HL-60 (cell line): ENCODE data around the gene FUT8.

Source experiments
- DNase-seq, 2 experiments: peaks; one replicate each; pipeline ENCODE4 v3.0.0-alpha.2; 2010 to 2020; ENCODE audit warnings: low read depth in 1 of 2, low spot score in 1 of 2
- H3K27ac ChIP-seq: fragments of 250-450 bp; sonication (Bioruptor Pico); replicated peaks from 2 replicates; pipeline ENCODE4 v1.5.1; 2020; ENCODE audit warnings: mild to moderate bottlenecking, moderate library complexity
- H3K27me3 ChIP-seq: fragments of 250-450 bp; sonication (Bioruptor Pico); 2 replicates; pipeline ENCODE4 v1.5.1; 2021; ENCODE audit warnings: mild to moderate bottlenecking, moderate library complexity; ENCODE audit not compliant: insufficient read depth, poor library complexity, severe bottlenecking
- H3K4me3 ChIP-seq: replicated peaks from 2 replicates; pipeline ENCODE4 v1.5.1; 2011; ENCODE audit warnings: mild to moderate bottlenecking, control low read depth, low read length; ENCODE audit not compliant: insufficient read depth
- GABPA ChIP-seq: IDR thresholded peaks from 2 replicates; pipeline ENCODE4 v1.6.1; 2012; ENCODE audit warnings: low read depth
- POLR2AphosphoS5 ChIP-seq: IDR thresholded peaks from 2 replicates; pipeline ENCODE4 v1.6.1; 2012; ENCODE audit warnings: low read depth
- REST ChIP-seq: IDR thresholded peaks from 2 replicates; pipeline ENCODE4 v1.6.1; 2012; ENCODE audit warnings: low read depth; ENCODE audit not compliant: insufficient replicate concordance
- SPI1 ChIP-seq: IDR thresholded peaks from 2 replicates; pipeline ENCODE4 v1.6.1; 2012; ENCODE audit warnings: low read depth, mild to moderate bottlenecking, borderline replicate concordance
- TF ChIP-seq, protein P1 (sequence below): IDR thresholded peaks from one replicate; pipeline ENCODE4 v1.5.1; 2011; ENCODE audit warnings: low read length, control low read depth, inconsistent platforms; ENCODE audit not compliant: insufficient read depth

The FUT8 gene

DNA sequence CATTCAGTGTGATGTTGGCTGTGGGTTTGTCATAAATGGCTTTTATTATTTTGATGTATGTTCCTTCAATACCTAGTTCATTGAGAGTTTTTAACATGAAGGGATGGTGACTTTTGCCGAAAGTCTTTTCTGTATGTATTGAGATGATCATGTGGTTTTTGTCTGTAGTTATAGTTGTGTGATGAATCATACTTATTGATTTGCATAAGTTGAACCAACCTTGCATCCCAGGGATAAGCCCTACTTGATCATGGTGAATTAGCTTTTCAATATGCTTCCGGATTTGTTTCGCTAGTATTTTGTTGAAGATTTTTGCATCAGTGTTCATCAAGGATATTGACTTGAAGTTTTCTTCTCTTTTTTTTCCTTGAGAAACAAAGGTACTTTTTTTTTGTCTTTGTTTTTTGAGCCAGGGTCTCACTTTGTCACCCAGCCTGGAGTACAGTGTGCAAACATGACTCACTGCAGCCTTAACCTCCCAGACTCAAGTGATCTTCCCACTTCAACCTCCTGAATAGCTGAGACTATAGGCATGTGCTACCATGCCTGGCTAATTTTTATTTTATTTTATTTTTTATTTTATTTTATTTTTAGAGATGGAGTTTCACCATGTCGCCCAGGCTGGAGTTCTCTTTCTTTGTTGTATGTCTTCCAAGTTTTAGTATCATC lies 121.3 kb downstream of the FUT8 start:
- DNase-seq: no peak
- Histone ChIP-seq H3K4me3 (no peak overlapping the region), H3K27ac (no peak overlapping the region), H3K27me3 (no peaks in the 10 kb centered on the region)
- TF ChIP-seq SPI1 (no peak), POLR2AphosphoS5 (no peak), REST (no peak), GABPA (no peak)
- TF ChIP-seq, protein P1, sequence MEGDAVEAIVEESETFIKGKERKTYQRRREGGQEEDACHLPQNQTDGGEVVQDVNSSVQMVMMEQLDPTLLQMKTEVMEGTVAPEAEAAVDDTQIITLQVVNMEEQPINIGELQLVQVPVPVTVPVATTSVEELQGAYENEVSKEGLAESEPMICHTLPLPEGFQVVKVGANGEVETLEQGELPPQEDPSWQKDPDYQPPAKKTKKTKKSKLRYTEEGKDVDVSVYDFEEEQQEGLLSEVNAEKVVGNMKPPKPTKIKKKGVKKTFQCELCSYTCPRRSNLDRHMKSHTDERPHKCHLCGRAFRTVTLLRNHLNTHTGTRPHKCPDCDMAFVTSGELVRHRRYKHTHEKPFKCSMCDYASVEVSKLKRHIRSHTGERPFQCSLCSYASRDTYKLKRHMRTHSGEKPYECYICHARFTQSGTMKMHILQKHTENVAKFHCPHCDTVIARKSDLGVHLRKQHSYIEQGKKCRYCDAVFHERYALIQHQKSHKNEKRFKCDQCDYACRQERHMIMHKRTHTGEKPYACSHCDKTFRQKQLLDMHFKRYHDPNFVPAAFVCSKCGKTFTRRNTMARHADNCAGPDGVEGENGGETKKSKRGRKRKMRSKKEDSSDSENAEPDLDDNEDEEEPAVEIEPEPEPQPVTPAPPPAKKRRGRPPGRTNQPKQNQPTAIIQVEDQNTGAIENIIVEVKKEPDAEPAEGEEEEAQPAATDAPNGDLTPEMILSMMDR: no peak

GRCh38 chr14:65536781-65537423 lies 124.4 kb downstream of the FUT8 start:
- Histone ChIP-seq H3K4me3 (no peak overlapping the region), H3K27me3 (no peaks in the 10 kb centered on the region), H3K27ac (no peak overlapping the region)
- no peak for TF ChIP-seq POLR2AphosphoS5
- TF ChIP-seq, protein P1: no peak
- TF ChIP-seq SPI1: no peak
- TF ChIP-seq GABPA: no peak
- no peak for TF ChIP-seq REST
- DNase-seq: no peak

GRCh38 chr14:65548878-65549277 lies 136.3 kb downstream of the FUT8 start:
- Histone ChIP-seq H3K27me3 (no peaks in the 10 kb centered on the region), H3K4me3 (no peak overlapping the region), H3K27ac (no peak overlapping the region)
- DNase-seq: no peak
- TF ChIP-seq GABPA (no peak), SPI1 (no peak), POLR2AphosphoS5 (no peak), REST (no peak)
- TF ChIP-seq, protein P1: no peak
